ENCODE data around the gene GBE1.

The GBE1 gene

GRCh38 chr3:81699536-81700320 is 61.7 kb downstream of the GBE1 start:
- no peak for DNase-seq (ENCODE audit: low read depth in 3 of 3)

GRCh38 chr3:81696090-81696489 is 65.4 kb downstream of the GBE1 start:
- DNase-seq (ENCODE audit: low read depth in 3 of 3): no peak

DNA sequence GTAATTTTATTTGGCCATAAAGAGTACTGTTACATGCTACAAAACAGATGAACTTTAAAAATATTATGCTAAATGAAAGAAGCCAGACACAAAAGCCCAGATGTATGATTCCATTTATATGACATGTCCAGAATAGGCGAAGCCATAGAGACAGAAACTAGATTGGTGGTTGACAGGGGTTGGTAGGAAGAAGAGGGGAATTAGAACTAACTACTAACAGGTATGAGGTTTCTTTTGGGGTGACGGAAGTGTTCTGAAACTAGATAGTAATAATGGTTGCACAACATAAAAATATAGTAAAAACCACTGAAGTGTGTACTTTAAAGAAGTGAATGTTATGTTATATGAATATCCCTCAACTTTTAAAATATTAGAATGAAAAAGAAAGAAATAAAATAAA is 66.1 kb downstream of the GBE1 start:
- DNase-seq (ENCODE audit: low read depth in 3 of 3): no peak

DNA sequence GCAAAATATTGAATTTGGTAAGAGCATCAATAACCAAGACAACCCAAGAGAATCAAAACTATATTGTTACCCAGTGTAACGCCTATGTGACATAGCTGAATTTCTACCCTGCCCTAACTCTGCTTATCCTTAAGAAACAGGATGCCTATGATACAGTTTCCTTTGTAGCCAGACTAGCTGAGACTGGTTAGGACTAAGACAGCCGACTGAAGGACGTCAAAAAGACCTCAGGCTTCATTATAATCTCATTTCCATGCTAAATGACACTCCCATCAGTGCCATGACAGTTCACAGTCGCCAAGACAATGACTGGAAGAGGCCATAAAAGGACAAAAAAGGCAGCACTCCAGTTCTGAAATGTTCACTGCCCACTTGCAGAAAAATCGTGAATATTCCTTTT is 66.8 kb downstream of the GBE1 start:
- DNase-seq (ENCODE audit: low read depth in 3 of 3): no peak

- no peak for DNase-seq (ENCODE audit: low read depth in 3 of 3)
These were observed 68.7 kb downstream of the GBE1 start for GRCh38 chr3:81692766-81693165.

DNA sequence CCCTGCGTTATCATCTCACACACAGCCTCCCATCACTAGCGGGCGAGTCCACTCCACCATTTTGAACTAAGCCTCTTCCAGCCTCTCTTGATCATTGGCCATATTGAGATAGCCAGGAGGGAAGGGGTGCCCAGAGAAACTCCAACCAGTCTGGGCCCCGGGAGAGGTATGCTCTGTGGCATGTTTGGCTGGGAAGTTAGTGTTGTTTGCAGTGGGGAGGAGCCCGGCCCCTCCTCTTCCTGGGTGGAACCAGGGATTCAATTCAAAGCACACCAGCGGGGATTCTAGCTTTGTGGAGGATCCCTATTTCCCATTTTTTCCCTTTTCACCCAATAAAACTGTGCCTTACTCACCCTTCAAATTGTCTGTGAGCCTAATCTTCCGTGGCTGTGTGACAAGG is 71.8 kb downstream of the GBE1 start:
- no peak for DNase-seq (ENCODE audit: low read depth in 3 of 3)

- DNase-seq (ENCODE audit: low read depth in 3 of 3): no peak
These were observed 76.6 kb downstream of the GBE1 start for GRCh38 chr3:81684751-81685395.

DNA sequence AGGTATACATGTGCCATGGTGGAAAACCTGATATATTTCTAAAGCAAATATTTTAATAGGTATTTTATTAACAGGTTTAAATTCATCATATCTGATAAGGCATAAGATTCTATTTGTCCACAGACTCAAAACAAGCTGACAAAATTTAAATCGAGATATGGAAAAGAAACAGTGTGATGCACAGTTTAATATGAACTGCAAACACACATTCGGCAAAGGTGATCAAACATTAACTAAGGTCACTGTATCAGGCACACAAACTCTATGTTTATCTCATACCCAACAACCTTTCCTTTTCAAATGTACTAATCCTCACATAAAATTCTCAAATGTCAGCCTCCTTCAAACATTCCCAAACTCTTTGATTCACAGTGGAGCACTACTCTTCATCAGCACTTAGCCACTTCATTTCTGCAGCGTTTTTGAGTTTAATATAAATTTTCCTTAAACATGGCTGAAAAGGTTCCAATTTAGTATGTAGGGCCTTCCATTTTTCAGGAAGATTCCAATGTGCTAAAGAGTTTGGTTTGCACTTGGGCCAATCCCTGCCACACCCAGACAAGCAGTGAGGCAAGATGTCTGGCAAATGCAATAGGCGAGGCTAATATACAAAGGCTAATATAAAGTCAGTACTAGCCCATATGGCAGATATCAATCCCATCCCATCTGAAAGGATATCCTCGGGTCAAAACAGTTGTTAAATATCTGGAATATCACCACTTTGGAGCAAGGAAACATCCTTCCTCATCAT is 84.6 kb downstream of the GBE1 start:
- no peak for DNase-seq (ENCODE audit: low read depth in 3 of 3)

GRCh38 chr3:81674690-81675089 is 86.8 kb downstream of the GBE1 start:
- no peak for DNase-seq (ENCODE audit: low read depth in 3 of 3)

- DNase-seq (ENCODE audit: low read depth in 3 of 3): no peak
These were observed 93.2 kb downstream of the GBE1 start for GRCh38 chr3:81668283-81668682.

GRCh38 chr3:81666502-81667121 is 94.8 kb downstream of the GBE1 start:
- no peak for DNase-seq (ENCODE audit: low read depth in 3 of 3)

DNA sequence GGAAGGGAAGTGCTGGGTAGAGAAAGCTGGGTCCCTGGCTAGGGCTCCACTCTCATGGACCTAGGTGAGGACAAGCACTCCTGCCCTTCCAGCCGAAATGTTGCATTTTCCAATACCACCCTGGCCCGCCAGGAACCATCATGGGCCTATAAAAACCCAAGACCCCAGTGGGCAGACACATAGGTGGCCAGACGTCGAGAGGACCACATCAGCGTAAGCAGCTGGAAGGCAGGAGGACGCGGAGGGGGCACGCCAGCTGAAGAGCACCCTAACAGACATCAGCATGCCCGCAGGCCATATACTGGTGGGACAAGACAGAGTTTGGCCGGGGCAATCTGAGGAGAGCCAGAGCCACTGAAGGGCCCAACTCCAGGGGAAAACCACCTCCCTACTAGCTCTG is 98.3 kb downstream of the GBE1 start:
- DNase-seq (ENCODE audit: low read depth in 3 of 3): no peak

- DNase-seq (ENCODE audit: low read depth in 3 of 3): no peak
These were observed 101.4 kb downstream of the GBE1 start for GRCh38 chr3:81660036-81660435.

- DNase-seq (ENCODE audit: low read depth in 3 of 3): no peak
These were observed 103.0 kb downstream of the GBE1 start for GRCh38 chr3:81658322-81658997.

DNA sequence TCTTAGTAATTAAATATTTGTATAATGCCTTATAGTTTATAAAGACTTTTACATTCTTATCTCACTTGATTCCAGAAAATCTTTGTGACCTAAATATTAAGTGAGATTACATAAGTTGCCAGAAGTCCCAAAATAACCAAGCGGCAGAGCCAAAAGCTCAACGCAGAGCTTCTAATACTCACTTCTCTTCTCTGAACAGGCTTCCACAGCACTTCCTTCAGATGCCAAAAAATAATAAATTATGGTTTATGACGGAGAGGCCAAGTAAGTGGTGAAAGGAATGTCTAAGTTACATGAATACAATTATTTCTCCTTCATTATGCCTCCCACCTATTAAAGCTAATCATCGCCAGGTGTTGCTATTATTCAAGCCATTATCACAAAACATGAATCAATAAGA is 110.3 kb downstream of the GBE1 start:
- DNase-seq (ENCODE audit: low read depth in 3 of 3): no peak

DNA sequence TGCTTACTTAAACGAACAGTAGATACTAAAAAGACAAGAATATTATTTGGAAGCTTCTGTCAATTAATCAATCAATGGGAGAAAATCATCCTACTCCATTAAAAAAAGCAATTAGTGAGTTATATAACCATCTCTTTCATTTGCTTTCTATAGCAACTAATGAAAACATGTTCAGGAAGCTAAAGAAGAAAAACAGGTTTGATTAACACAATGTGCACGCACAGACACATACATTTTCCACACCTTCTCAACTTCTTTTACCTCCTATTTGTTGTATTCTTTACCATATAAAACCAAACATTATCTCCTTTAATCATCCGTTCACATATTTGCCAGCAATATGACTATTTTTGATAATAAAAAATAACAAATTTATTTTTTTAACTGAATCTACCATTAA is 111.3 kb downstream of the GBE1 start:
- no peak for DNase-seq (ENCODE audit: low read depth in 3 of 3)

DNA sequence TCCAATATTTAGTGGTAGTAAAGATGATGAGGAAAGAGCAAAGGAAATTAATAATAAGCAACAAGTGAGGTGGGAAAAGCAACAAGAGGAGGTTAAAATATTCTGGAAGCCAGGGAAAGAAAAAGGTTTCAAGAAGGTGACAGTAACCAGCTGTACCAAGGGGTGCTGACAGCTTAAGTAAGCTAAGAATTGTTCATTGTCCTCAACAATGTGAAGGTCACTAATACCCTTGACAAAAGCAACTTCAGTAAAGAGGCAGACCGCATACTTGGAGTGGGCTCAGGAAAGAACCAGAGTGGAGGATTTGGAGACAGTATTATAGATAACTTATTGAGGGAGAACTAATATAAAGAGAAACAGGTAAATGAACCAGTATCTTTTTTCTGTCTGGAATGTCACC is 116.2 kb downstream of the GBE1 start:
- no peak for DNase-seq (ENCODE audit: low read depth in 3 of 3)

- no peak for DNase-seq (ENCODE audit: low read depth in 3 of 3)
These were observed 117.7 kb downstream of the GBE1 start for GRCh38 chr3:81643721-81644120.

- DNase-seq (ENCODE audit: low read depth in 3 of 3): no peak
These were observed 123.0 kb downstream of the GBE1 start for GRCh38 chr3:81638480-81638879.

DNA sequence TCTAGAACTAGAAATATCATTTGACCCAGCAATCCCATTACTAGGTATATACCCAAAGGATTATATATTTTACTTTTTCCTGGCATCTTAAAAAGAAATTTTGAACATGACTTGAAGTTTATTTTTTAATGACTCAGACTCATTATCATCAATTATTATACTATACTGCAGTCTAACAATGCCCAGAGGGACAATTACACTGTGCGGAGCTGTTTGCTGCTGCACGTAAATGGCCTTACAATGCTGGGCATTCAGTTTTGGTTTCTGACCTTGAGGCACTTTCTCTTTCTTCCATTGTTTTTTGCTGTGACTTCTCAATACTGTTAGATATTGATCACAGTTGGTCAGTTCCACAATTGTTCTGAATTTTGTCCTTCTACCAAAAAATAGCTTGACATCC is 128.8 kb downstream of the GBE1 start:
- DNase-seq (ENCODE audit: low read depth in 3 of 3): no peak

GRCh38 chr3:81624756-81625155 is 136.7 kb downstream of the GBE1 start:
- DNase-seq (ENCODE audit: low read depth in 3 of 3): no peak

GRCh38 chr3:81622395-81622794 is 139.1 kb downstream of the GBE1 start:
- DNase-seq (ENCODE audit: low read depth in 3 of 3): no peak

Measured in stimulated activated CD4-positive, alpha-beta T cell treated with anti-CD3 and anti-CD28 coated beads, TNF-alpha, amount 100 ng/mL, for 24 hours (primary cell).